Body of pancreas (tissue), 4 donors: ENCODE measurements around the gene TRIM17. TPM values are rescaled to one million over a fixed set of nuclear protein-coding genes. Genes with fewer than 3 reads are reported as not detected.

Source experiments
- ATAC-seq: fragments of 150-250 bp; one replicate; pipeline ENCODE4 v1.9.1; 2016
- DNase-seq, 4 donors: peaks; one replicate each; pipeline ENCODE4 v3.0.0-alpha.2; 2019
- H3K27ac ChIP-seq, 4 donors: fragments of 200-600 bp; sonication (generic); 1 replicate in 3 of 4; 2 replicates in 1 of 4; pipeline versions ENCODE4 v1.5.1 to v1.6.1; 2016 to 2019; ENCODE audit warnings: mild to moderate bottlenecking in 1 of 4, mixed read lengths in 1 of 4, moderate library complexity in 1 of 4
- H3K27me3 ChIP-seq, 2 donors: fragments of 200-600 bp; sonication (generic); one replicate each; pipeline ENCODE4 v1.6.0; 2016; ENCODE audit warnings: mild to moderate bottlenecking in 1 of 2
- H3K36me3 ChIP-seq, 2 donors: fragments of 200-600 bp; sonication (generic); replicated peaks in 1 of 2; 2 replicates each; pipeline ENCODE4 v1.5.1; 2016; ENCODE audit warnings: low read depth in 2 of 2; ENCODE audit not compliant: insufficient read depth in 1 of 2
- H3K4me1 ChIP-seq: fragments of 200-600 bp; sonication (generic); one replicate; pipeline ENCODE4 v1.6.0; 2016
- H3K4me3 ChIP-seq, 2 donors: fragments of 200-600 bp; sonication (generic); 1 replicate in 1 of 2; 2 replicates in 1 of 2; pipeline ENCODE4 v1.5.1; 2016 to 2019
- H3K9me3 ChIP-seq, 3 donors: fragments of 200-600 bp; sonication (generic); 1 replicate in 2 of 3; 2 replicates in 1 of 3; pipeline ENCODE4 v1.5.1; 2016
- POLR2A ChIP-seq, 3 donors: fragments of 450-650 bp; IDR thresholded peaks; one replicate each; pipeline ENCODE4 v1.6.1; 2016; ENCODE audit warnings: antibody characterized with exemption in 3 of 3, mild to moderate bottlenecking in 2 of 3
- WGBS, 2 donors: methylation state at CpG; one replicate each; pipeline ENCODE4 v1.1.5; 2017; 5-methylcytosine and 5-hydroxymethylcytosine counted together
- intact Hi-C: fragments of 100-400 bp; cut with DNase I; formaldehyde crosslinking; loops from one replicate; pipeline ENCODE4 v1.15.1; 2023
- total RNA-seq, 2 donors: library from RNA; depleted of rRNA; stranded (reverse); fragments of >200 nt; gene quantifications; one replicate each; pipeline ENCODE4 v1.1.0, GENCODE V29; 2016
- TF ChIP-seq, protein P1 (sequence below), 7 experiments: fragments of 450-650 bp in 4 of 7; fragments of 200-600 bp in 3 of 7; sonication (generic) in 3 of 7; IDR thresholded peaks; one replicate each; pipeline ENCODE4 v1.5.1; 2016 to 2019; ENCODE audit warnings: antibody characterized with exemption in 7 of 7

The TRIM17 gene
- total RNA-seq, 2 donors from 2014 or later = 1.0 TPM; not detected in 1

DNA sequence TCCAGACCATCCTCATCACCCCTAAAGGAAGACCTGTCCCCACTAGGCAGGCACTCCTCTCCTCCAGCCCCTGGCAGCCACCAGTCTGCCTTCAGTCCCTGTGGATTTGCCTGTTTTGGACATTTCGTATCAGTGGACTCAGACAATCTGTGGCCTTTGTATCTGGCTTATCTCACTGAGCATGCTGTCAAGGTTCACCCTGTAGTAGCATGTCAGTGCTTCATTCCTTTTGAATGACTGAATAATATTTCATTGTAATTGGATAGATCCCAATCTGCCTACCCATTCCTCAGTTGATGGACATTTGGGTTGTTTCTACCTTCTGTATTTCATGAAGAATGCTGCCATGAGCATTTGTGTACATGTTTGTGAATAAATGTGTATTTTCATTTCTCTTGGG lies 37.6 kb upstream of the TRIM17 start:
- intact Hi-C loops = no loop called here
- WGBS, 2 donors = 85 to 89% methylated on average over 1 of the region's 1 CpG
- no peaks in the 10 kb centered on the region for H3K27me3 ChIP-seq

DNA sequence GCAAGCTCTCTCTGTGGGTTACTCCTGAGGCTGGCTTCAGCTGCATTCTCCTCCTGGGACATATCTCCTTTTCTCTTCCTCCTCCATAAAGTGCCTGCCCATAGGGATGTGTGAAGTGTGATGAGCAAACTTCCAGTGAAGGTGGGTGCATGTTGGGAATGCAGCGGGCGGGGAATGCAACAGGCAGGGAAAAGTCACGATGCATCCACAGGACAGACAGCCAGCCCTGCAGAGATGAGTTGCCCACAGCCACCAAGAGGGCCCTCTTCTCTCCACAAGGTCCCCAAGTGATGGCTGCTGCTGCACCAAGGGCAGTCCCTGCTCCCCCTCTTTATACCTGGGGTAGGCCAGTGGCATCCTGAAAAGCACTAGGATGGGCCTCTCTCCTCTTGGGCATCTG lies 37.0 kb upstream of the TRIM17 start:
- Histone ChIP-seq H3K9me3 (no peaks in the 10 kb centered on the region), H3K27me3 (no peaks in the 10 kb centered on the region), H3K4me1 (peaks cover 20% of the 10 kb centered on the region), H3K4me3 (no peak overlapping the region), H3K27ac (no peak overlapping the region), H3K36me3 (no peaks in the 10 kb centered on the region)
- DNase-seq (no peak), ATAC-seq (no peak)
- intact Hi-C loops = no loop called here
- 91 to 92% methylated on average over 3 of the region's 3 CpGs for WGBS, 2 donors
- TF ChIP-seq, protein P1, sequence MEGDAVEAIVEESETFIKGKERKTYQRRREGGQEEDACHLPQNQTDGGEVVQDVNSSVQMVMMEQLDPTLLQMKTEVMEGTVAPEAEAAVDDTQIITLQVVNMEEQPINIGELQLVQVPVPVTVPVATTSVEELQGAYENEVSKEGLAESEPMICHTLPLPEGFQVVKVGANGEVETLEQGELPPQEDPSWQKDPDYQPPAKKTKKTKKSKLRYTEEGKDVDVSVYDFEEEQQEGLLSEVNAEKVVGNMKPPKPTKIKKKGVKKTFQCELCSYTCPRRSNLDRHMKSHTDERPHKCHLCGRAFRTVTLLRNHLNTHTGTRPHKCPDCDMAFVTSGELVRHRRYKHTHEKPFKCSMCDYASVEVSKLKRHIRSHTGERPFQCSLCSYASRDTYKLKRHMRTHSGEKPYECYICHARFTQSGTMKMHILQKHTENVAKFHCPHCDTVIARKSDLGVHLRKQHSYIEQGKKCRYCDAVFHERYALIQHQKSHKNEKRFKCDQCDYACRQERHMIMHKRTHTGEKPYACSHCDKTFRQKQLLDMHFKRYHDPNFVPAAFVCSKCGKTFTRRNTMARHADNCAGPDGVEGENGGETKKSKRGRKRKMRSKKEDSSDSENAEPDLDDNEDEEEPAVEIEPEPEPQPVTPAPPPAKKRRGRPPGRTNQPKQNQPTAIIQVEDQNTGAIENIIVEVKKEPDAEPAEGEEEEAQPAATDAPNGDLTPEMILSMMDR (IDR thresholded peaks at IDR 0.05) = no peak
- no peak for TF ChIP-seq POLR2A (IDR thresholded peaks at IDR 0.05)

More for the DNA sequence above, 37.6 kb upstream of the TRIM17 start:
- H3K27ac ChIP-seq = no peak overlapping the region
- DNase-seq (no peak), ATAC-seq (no peak)
- no peaks in the 10 kb centered on the region for H3K36me3 ChIP-seq
- no peak overlapping the region for H3K4me3 ChIP-seq
- no peaks in the 10 kb centered on the region for H3K9me3 ChIP-seq
- TF ChIP-seq, protein P1 (IDR thresholded peaks at IDR 0.05) = no peak
- no peak for TF ChIP-seq POLR2A (IDR thresholded peaks at IDR 0.05)
- peaks cover 26% of the 10 kb centered on the region for H3K4me1 ChIP-seq

DNA sequence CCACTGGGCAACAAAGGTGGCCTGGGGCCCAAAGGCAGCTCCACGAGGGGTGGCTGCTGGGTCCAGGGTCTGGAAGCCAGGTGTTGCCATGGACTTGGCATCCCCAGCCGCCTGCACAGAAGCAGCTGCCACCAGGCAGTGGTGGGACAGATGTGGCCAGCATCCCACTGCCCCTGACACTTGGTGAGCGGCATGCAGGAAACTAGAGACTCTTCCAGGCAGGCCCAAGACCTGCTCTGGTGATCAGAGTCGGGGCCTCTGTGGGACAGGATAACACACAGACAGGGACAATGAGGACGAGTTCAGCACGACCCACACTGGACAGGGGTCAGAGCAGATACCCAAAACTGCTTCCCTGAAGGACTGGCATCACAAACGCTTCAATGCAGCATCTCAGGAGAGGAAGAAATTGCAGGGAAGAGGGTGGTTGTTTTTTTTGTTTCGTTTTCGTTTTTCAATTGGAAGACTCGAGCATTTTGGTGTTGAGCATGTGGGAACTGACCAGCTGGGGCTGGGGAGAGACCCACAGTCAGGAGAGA lies 36.4 kb upstream of the TRIM17 start:
- no peak for TF ChIP-seq POLR2A (IDR thresholded peaks at IDR 0.05)
- TF ChIP-seq, protein P1 (IDR thresholded peaks at IDR 0.05) = no peak
- H3K27me3 ChIP-seq = no peaks in the 10 kb centered on the region
- H3K9me3 ChIP-seq = no peaks in the 10 kb centered on the region
- H3K4me1 ChIP-seq = peaks cover 14% of the 10 kb centered on the region
- WGBS, 2 donors = 67 to 70% methylated on average over 7 to 10 of the region's 10 CpGs
- ATAC-seq = no peak
- no peak overlapping the region for H3K27ac ChIP-seq
- intact Hi-C loops = no loop called here
- H3K36me3 ChIP-seq = no peaks in the 10 kb centered on the region
- no peak for DNase-seq
- H3K4me3 ChIP-seq = no peak overlapping the region

DNA sequence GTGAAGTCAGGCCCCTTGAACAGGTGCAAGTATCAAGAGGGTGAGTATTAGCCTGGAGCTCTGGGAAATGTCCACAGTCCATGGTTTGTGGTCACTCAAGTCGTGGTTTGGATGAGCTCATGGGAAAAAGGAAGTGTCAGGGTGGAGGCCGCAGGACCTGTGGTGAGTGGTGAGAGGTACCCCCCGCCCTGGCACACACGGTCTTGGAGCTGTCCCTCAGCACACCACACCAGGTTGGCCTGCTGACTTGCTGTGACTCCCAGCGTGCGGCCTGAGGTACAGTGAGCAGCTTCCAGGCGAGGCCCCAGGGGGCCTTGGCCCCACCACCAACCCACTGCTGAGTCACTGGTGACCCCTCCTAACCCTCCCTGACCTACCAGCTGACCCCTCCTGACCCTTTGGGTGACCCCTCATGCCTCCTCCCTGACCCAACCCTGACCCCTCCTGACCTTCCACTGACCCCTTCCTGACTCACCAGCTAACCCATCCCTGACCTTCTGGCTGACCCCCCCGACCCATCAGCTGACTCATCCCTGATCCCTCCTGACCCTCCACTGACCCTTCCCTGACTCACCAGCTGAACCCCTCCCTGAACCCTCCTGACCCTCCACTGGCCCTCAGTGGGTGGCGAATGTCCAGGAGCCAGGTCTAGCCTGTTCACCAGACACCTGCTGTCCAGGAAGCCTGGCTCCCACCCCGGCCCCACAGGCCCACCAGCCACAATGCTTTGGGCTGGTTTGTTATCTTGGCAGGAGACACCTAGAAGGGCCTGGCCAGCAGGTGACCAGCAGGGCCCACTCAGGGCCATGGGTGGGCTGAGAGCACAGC lies 35.7 kb upstream of the TRIM17 start:
- H3K4me1 ChIP-seq = peaks cover 8% of the 10 kb centered on the region
- no peak for DNase-seq
- TF ChIP-seq, protein P1 (IDR thresholded peaks at IDR 0.05) = no peak
- TF ChIP-seq POLR2A (IDR thresholded peaks at IDR 0.05) = no peak
- WGBS, 2 donors = 76 to 87% methylated on average over 5 to 10 of the region's 10 CpGs
- no peak overlapping the region for H3K27ac ChIP-seq
- H3K27me3 ChIP-seq = no peaks in the 10 kb centered on the region
- no peaks in the 10 kb centered on the region for H3K36me3 ChIP-seq
- no peak for ATAC-seq
- intact Hi-C loops = no loop called here
- no peaks in the 10 kb centered on the region for H3K9me3 ChIP-seq
- H3K4me3 ChIP-seq = no peak overlapping the region
